Urothelium cell line (cell line): ENCODE measurements around the gene MATCAP1.

Source experiments
- DNase-seq: peaks from one replicate; pipeline ENCODE4 v3.0.0; 2011; ENCODE audit warnings: low spot score, mixed read lengths
- FAIRE-seq: peaks from 2 replicates; lab custom pipeline; 2011; peaks lifted over from hg19 to GRCh38; lab: Jason Lieb, UNC

Gene MATCAP1

GRCh38 chr16:67174706-67175231 lies 9.0 kb downstream of the MATCAP1 start:
- no peak for FAIRE-seq
- DNase-seq: no peak

GRCh38 chr16:67173808-67174705 lies 9.7 kb downstream of the MATCAP1 start:
- DNase-seq (peak; percentile 57), FAIRE-seq (no peak)

- DNase-seq (no peak), FAIRE-seq (no peak)
Measured at GRCh38 chr16:67173323-67173722, 10.4 kb downstream of the MATCAP1 start.

GRCh38 chr16:67170949-67171649 lies 12.7 kb downstream of the MATCAP1 start:
- FAIRE-seq: no peak
- DNase-seq: no peak

- no peak for FAIRE-seq
- DNase-seq: peak; percentile 91
Measured at GRCh38 chr16:67170168-67170948, 13.4 kb downstream of the MATCAP1 start, which contains the start of gene NOL3. NOL3 (plus strand) TSS chr16:67170538.

GRCh38 chr16:67169642-67170167 lies 14.1 kb downstream of the MATCAP1 start:
- DNase-seq (peak; percentile 40), FAIRE-seq (no peak)

GRCh38 chr16:67169011-67169451 lies 14.7 kb downstream of the MATCAP1 start:
- DNase-seq (no peak), FAIRE-seq (no peak)

- DNase-seq (no peak), FAIRE-seq (no peak)
Measured at GRCh38 chr16:67167588-67167987, 16.2 kb downstream of the MATCAP1 start.

GRCh38 chr16:67166598-67167168 lies 17.1 kb downstream of the MATCAP1 start:
- no peak for FAIRE-seq
- DNase-seq: no peak

GRCh38 chr16:67166110-67166547 lies 17.6 kb downstream of the MATCAP1 start:
- FAIRE-seq (no peak), DNase-seq (no peak)

GRCh38 chr16:67165121-67166078 lies 18.4 kb downstream of the MATCAP1 start:
- no peak for FAIRE-seq
- no peak for DNase-seq

GRCh38 chr16:67164599-67165061 lies 19.1 kb downstream of the MATCAP1 start, which contains the start of gene HSF4:
HSF4 (plus strand) TSS chr16:67164745; CDS start chr16:67164812, 67 bp downstream.
- DNase-seq: no peak
- FAIRE-seq: no peak

GRCh38 chr16:67163999-67164558 lies 19.7 kb downstream of the MATCAP1 start:
- FAIRE-seq (no peak), DNase-seq (no peak)

GRCh38 chr16:67163164-67163998 lies 20.4 kb downstream of the MATCAP1 start:
- DNase-seq: no peak
- FAIRE-seq: no peak

GRCh38 chr16:67162506-67163163 lies 21.1 kb downstream of the MATCAP1 start:
- FAIRE-seq (no peak), DNase-seq (no peak)

- FAIRE-seq (no peak), DNase-seq (no peak)
Measured at GRCh38 chr16:67161595-67162058, 22.1 kb downstream of the MATCAP1 start.
